Endothelial cell of umbilical vein (primary cell): ENCODE measurements around the gene IGF2BP1. TPM values are rescaled to one million over a fixed set of nuclear protein-coding genes. Genes with fewer than 3 reads are reported as not detected.
"Not testable (repeated sequence)": the region's sequence is repeated elsewhere in the genome, so short reads cannot be mapped to it uniquely, and the experiment has no call there.

Experiments used
- BruUV-seq: library from RNA; stranded (reverse); fragments of 400-500 nt; replicated peaks from 2 replicates; lab custom pipeline; 2021; lab: Mats Ljungman, UMichigan
- CTCF ChIA-PET: fragments of 300-600, 350-600 bp; sonication (Branson Sonifier 250); formaldehyde crosslinking; loops from one replicate; lab custom pipeline; 2021; ENCODE audit warnings: antibody characterized with exemption, inconsistent platforms; lab: Charles Lee
- POLR2A ChIA-PET: fragments of 300-600, 350-600 bp; sonication (Branson Sonifier 250); formaldehyde crosslinking; loops from one replicate; lab custom pipeline; 2021; ENCODE audit warnings: antibody characterized with exemption, inconsistent platforms; lab: Charles Lee
- DNase-seq: peaks from one replicate; pipeline ENCODE4 v3.0.0-alpha.2; 2011; ENCODE audit warnings: low read depth, low spot score
- FAIRE-seq: peaks from 2 replicates; lab custom pipeline; 2011; peaks lifted over from hg19 to GRCh38; lab: Jason Lieb, UNC
- H2AFZ ChIP-seq: 2 replicates; pipeline ENCODE4 v1.6.0; 2012; ENCODE audit warnings: low read depth, low read length, control low read depth, inconsistent platforms
- H3K27ac ChIP-seq: 2 replicates; pipeline ENCODE4 v1.5.1; 2011; ENCODE audit warnings: low read depth, mild to moderate bottlenecking, control low read depth, low read length, moderate library complexity; ENCODE audit not compliant: insufficient read depth
- H3K27me3 ChIP-seq, 2 experiments: 2 replicates each; pipeline versions ENCODE4 v1.6.0 to v1.6.1; 2011; ENCODE audit warnings: low read length in 2 of 2, mixed read lengths in 1 of 2; ENCODE audit not compliant: control insufficient read depth in 2 of 2, insufficient read depth in 2 of 2
- H3K36me3 ChIP-seq, 2 experiments: 2 replicates in 1 of 2; 3 replicates in 1 of 2; pipeline ENCODE4 v1.5.1; 2011; ENCODE audit warnings: low read length in 2 of 2, mild to moderate bottlenecking in 1 of 2, moderate library complexity in 1 of 2; ENCODE audit not compliant: control insufficient read depth in 2 of 2, insufficient read depth in 2 of 2; ENCODE audit errors: extremely low read depth in 1 of 2
- H3K4me1 ChIP-seq: 3 replicates; pipeline ENCODE4 v1.5.1; 2011; ENCODE audit warnings: mild to moderate bottlenecking, low read length; ENCODE audit not compliant: control insufficient read depth, insufficient read depth; ENCODE audit errors: extremely low read depth
- H3K4me2 ChIP-seq: 2 replicates; pipeline ENCODE4 v1.6.1; 2011; ENCODE audit warnings: low read length, control low read depth, mixed read lengths; ENCODE audit not compliant: insufficient read depth
- H3K4me3 ChIP-seq, 3 experiments: fragments of 200-600 bp in 1 of 3; sonication (generic), shearing (Covaris generic) in 1 of 3; replicated peaks in 1 of 3; 2 replicates each; pipeline ENCODE4 v1.5.1; 2011 to 2016; ENCODE audit warnings: control low read depth in 3 of 3, low read length in 3 of 3, mild to moderate bottlenecking in 2 of 3, inconsistent platforms in 1 of 3, low read depth in 1 of 3, moderate library complexity in 1 of 3; ENCODE audit not compliant: insufficient read depth in 1 of 3
- H3K79me2 ChIP-seq: 2 replicates; pipeline ENCODE4 v1.6.0; 2012; ENCODE audit warnings: low read length, inconsistent platforms; ENCODE audit not compliant: control insufficient read depth, insufficient read depth
- H3K9ac ChIP-seq: replicated peaks from 2 replicates; pipeline ENCODE3; 2011; ENCODE audit warnings: low read length, control low read depth; ENCODE audit not compliant: insufficient read depth; ENCODE audit errors: extremely low read depth
- H3K9me1 ChIP-seq: replicated peaks from 3 replicates; pipeline ENCODE4 v1.6.0; 2011; ENCODE audit warnings: mild to moderate bottlenecking, low read length; ENCODE audit not compliant: control insufficient read depth, insufficient read depth; ENCODE audit errors: extremely low read depth
- H3K9me3 ChIP-seq: replicated peaks from 2 replicates; pipeline ENCODE4 v1.5.1; 2012; ENCODE audit warnings: low read length, inconsistent platforms; ENCODE audit not compliant: control insufficient read depth, insufficient read depth
- H4K20me1 ChIP-seq: replicated peaks from 2 replicates; pipeline ENCODE3; 2011; ENCODE audit warnings: mild to moderate bottlenecking, low read length; ENCODE audit not compliant: control insufficient read depth, insufficient read depth; ENCODE audit errors: extremely low read depth
- EZH2 ChIP-seq: IDR thresholded peaks from 2 replicates; pipeline ENCODE4 v1.6.1; 2012; ENCODE audit warnings: borderline replicate concordance, low read depth, mild to moderate bottlenecking, moderate library complexity, low read length, inconsistent platforms; ENCODE audit not compliant: severe bottlenecking
- MYC ChIP-seq: IDR thresholded peaks from one replicate; pipeline ENCODE4 v1.6.1; 2011; ENCODE audit warnings: mild to moderate bottlenecking, low read depth, low read length
- dilution Hi-C: fragments of 300-500 bp; cut with MboI; formaldehyde crosslinking; loops from one replicate; pipeline ENCODE4 v1.15.0; 2019; ENCODE audit warnings: low sequenced_read_pairs; ENCODE audit not compliant: extremely low pct_ligation_motif_present
- intact Hi-C: fragments of 100-400 bp; cut with micrococcal nuclease; formaldehyde crosslinking; loops from one replicate; pipeline ENCODE4 v1.10.0; 2022
- polyA plus RNA-seq, 4 experiments: library from polyadenylated mRNA; depleted of rRNA in 3 of 4; stranded (reverse) in 3 of 4; unstranded in 1 of 4; fragments of >200 nt; gene quantifications; 2 replicates each; pipeline versions ENCODE4 v1.2.1 to v1.2.3, GENCODE V29; 2011 to 2012; ENCODE audit warnings: missing spikeins in 1 of 4
- total RNA-seq: library from RNA; stranded (reverse); gene quantifications from 2 replicates; pipeline ENCODE4 v1.2.3, GENCODE V29; 2021

Gene IGF2BP1
- total and polyA plus RNA-seq, 2 donors (not counting 3 experiments of a cell fraction or from before 2014, with no cell fraction given) = 9.5 to 99.5 TPM

GRCh38 chr17:49026447-49026846 lies 29.3 kb downstream of the IGF2BP1 start:
- H3K27ac ChIP-seq, H2AFZ ChIP-seq, DNase-seq, dilution Hi-C loops, H3K9ac ChIP-seq, BruUV-seq, H4K20me1 ChIP-seq, H3K9me3 ChIP-seq, H3K36me3 ChIP-seq, intact Hi-C loops, POLR2A ChIA-PET, H3K4me2 ChIP-seq, H3K9me1 ChIP-seq, H3K27me3 ChIP-seq, H3K4me3 ChIP-seq: not testable (repeated sequence)
- CTCF ChIA-PET = interaction anchor here (7.6 kb wide), 1 partner anchor 29 kb away, joined by 133 read pairs; the partner anchor contains the start of gene IGF2BP1
- peaks cover 59% of the 10 kb centered on the region for H3K79me2 ChIP-seq
- peaks cover 54% of the 10 kb centered on the region for H3K4me1 ChIP-seq
- FAIRE-seq = peak; percentile 70

GRCh38 chr17:49028271-49028670 lies 31.1 kb downstream of the IGF2BP1 start:
- BruUV-seq = no TSS peak
- Histone ChIP-seq H3K4me2 (no peak overlapping the region), H3K4me3 (no peak overlapping the region), H3K27ac (peak overlapping the region; percentile 10), H3K9ac (no peak overlapping the region), H3K4me1 (peaks cover 41% of the 10 kb centered on the region), H2AFZ (no peak overlapping the region), H3K36me3 (peaks cover 0 to 4% of the 10 kb centered on the region in 2 experiments), H3K79me2 (peaks cover 45% of the 10 kb centered on the region), H3K27me3 (no peaks in the 10 kb centered on the region), H4K20me1 (no peaks in the 10 kb centered on the region), H3K9me3 (no peaks in the 10 kb centered on the region), H3K9me1 (no peaks in the 10 kb centered on the region)
- ChIA-PET POLR2A (no interaction called here), CTCF (interaction anchor here (6.5 to 7.6 kb wide), 2 partner anchors 14 to 31 kb away, joined by 133 to 156 read pairs; partner anchors contain the start of gene IGF2BP1)
- DNase-seq (peak; percentile 16), FAIRE-seq (peak; percentile 12)
- TF ChIP-seq EZH2 (no peak), MYC (no peak)
- dilution Hi-C loops (no loop called here), intact Hi-C loops (no loop called here)
